Stimulated activated CD8-positive, alpha-beta memory T cell treated with anti-CD3 and anti-CD28 coated beads, Interleukin-12 subunit alpha, Interleukin-12 subunit beta, amount 100 ng/mL, for 1 hour (primary cell): ENCODE results near the gene FSIP2.
"Not testable (repeated sequence)": the region's sequence is repeated elsewhere in the genome, so short reads cannot be mapped to it uniquely, and the experiment has no call there.

Source experiments
- DNase-seq: peaks from one replicate; pipeline ENCODE4 v3.0.0-alpha.2; 2020; ENCODE audit warnings: low read depth

FSIP2 gene

DNA sequence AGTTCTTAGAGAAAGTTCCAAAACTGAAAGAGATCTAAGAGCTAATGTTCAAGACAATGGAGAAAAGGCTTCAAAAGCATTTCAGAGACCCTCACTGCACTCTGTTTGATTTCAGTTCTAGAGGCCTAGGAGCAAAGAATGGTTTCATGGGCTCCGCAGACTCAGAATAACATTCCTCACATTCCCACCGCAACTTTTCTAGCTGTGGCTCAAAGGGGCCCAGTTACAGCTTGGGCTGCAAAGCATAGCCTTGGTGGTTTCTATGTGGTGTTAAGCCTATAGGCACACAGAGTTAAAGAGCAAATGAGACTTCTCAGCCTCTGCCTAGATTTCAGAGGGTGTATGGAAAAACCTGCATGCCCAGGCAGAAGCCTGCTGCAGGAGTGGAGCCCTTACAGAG is 73.0 kb downstream of the FSIP2 start:
- no peak for DNase-seq

DNA sequence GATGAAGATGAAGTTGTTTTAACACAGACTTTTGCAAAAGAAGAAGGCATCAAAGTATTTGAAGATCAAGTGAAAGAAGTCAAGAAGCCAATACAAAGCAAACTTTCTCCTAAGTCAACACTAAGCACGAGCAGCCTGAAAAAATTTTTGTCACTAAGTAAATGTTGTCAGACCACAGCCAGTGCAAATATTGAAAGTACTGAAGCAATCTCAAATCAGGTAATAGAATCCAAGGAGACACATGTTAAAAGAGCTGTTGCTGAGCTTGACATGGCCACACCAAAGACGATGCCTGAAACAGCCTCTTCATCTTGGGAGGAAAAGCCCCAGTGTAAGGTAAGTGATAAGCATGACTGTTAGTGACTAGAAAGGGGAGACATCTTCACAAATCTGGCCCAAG is 75.1 kb downstream of the FSIP2 start:
- no peak for DNase-seq

DNA sequence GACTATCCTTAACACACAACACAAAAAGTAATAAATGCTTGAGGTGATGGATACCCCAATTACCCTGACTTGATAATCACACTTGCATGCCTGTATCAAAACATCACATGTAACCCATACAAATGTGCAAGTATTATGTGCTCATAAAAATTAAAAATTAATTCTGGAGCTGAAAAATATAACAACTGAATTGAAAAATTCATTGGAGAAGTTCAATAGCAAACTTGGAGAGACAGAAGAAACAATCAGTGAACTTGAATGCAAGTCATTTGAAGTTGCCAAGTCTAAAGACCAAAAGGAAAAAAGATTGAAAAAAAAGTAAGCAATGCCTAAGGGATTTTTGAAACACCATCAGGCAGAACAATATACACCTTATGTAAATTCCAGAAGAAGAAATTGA is 79.4 kb downstream of the FSIP2 start:
- DNase-seq, result no peak

DNA sequence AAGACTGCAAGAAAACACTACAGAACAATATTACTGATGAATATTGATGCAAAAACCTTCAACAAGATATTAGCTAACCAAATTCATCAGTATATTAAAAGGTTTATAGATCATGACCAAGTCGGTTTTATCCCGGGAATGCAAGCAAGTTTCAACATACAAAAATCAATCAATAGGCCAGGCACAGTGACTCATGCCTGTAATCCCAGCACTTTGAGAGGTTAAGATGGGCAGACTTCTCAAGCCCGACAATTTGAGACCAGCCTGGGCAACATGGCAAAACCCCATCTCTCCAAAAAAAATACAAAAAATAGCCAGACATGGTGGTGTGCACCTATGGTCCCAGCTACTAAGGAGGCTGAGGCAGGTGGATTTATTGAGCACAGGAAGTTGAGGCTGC is 82.9 kb downstream of the FSIP2 start:
- no peak for DNase-seq

DNA sequence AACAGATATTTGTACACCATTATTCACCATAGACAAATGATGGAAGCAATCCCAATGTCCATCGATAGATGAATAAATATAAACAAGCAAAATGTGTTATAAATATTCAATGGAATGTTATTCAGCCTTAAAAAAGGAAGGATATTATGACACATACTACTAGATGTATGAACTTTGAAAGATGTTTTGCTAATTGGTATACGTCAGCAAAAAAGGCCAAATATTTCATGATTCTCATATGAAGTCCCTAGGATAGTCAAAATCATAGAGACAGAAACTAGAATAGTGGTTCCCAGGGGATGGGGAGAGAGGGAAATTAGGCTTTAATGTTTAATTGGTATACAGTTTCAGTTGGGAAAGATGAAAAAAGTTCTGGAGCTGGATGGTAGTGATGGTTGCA is 85.2 kb downstream of the FSIP2 start:
- no peak for DNase-seq

DNA sequence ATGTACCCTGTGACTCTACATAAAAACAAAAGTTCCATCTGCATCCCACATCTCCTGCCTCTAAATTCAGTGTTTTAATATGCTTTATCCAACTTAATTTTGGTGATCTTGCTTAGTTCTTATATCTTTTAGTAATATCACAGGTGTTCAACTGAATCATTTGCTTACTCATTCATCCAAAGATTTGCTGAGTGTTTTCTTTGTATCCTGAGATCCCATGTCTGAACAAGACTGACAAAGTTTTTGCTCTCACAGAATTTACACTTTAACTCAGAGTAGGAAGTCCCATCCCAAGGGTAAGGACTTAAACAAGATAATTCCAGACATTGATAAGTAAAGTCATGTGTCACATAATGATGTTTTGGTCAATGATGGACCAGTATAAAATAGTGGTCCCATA is 87.0 kb downstream of the FSIP2 start:
- no peak for DNase-seq

DNA sequence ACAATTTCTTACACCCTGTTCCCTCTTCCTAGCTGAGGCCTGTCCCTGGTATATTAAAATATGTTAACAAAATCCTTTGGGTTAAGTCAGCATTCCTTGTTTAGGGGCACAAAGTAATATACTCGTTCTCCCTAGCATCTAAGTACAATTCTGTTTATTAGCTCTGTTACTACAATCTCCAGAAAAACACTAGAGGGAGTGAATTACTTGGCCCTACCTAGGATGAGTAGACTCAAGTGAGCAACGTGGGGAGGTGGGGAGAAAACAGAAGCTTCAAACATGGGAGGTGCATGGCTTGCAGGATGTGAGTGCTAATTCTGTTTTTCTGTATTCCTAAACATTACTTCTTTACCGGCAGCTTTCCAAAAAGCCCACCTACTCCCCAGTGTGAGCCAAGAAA is 89.7 kb downstream of the FSIP2 start:
- DNase-seq, result no peak

DNA sequence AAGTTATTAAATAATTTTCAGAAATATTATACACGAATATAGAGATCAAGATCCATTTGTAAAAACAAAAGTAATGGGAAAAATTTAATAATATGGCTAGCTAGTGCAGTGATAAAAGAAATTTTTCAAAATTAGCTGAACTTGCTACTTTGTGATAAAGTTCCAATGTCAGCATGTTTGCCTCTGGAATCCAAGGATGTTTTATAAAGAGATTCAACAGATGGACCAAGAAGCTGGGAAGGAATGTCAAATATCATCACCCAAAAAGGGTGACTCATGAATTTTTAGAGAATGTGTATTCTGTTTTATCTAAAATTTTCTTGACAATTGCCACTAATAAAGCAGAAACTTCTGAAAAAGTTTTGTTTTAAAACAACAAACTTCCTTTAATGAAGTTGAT is 95.3 kb downstream of the FSIP2 start:
- DNase-seq, result no peak

DNA sequence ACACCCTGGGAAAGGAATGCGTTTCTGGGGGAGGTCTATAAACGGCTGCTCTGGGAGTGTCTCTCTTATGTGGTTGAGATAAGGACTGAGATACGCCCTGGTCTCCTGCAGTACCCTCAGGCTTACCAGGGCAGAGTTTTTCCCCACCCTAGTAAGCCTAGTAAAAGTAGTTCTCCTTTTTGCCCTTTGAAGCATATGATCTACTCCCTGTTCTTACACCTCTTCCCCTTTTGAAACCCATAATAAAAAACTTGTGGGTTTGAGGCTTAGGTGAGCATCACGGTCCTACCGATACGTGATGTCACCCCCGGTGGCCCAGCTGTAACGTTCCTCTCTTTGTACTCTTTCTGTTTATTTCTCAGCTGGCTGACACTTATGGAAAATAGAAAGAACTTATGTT is 97.4 kb downstream of the FSIP2 start:
- no peak for DNase-seq

DNA sequence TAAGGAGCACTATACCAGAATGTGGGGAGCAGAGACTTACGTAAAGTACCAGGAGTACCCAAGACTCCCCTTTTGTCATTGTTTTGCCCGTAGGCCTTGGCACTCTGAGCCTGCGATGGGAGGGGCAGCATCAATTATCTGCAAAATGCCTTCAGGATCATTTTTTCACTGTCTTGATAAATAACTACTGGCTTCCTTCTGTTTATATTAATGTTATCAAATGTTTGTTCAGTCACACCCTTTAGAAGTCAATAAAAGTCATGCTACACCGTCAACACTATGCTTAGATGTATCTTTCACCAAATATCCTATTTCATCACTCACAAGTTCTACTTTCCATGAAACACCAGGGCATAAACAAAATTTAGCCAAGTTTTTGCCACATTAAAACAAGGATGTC is 116.3 kb downstream of the FSIP2 start:
- no peak for DNase-seq

DNA sequence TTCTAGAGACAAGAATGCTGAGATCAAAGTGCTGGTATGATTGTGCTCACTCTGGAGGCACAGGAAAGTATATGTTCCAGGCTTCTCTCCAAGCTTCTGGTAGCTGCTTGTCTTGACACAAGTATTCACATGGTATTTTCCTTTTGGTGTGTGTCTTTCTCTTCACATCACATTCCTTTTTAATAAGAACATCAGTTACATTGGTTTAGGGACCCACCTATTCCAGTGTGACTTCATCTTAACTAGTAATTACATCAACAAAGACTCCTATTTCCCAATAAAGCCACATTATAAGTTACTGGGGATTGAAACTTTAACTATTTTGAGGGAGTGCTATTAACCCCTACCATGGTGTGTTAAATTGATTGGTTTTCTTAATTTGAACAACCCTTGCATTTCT is 119.1 kb downstream of the FSIP2 start:
- DNase-seq, result no peak

DNA sequence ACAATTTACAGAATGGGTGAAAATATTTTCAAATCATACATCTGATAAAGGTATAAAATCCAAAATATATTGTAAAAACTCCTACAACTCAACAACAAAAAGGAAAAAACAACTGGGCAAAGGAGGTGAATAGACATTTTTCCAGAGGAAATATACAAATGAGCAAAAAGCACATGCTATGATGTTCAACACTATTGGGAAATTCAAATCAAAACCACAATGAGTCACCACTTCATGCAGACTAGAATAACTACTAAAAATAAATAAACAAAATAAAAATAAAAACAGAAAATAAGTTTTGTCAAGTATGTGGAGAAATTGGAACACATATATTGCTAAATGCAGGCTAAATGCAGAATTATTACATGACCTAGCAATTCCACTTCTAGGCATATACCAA is 120.9 kb downstream of the FSIP2 start:
- no peak for DNase-seq

DNA sequence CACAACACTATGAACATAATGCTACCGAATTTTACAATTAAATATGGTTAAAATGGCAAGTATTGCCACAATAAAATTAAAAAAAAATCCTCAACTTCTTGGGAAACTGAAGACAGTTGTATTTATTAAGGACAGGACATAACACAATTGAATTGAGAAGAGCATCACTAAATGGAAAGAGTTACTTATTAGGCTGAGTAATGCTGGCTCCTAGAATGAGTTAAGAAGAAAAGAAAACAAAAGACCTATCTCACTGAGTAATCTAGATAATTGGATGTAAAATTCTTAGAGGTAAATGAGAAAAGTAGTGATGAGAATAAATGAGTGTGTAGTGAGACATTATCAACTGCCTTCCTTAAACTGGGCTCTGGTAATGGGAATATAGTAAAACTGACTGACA is 121.7 kb downstream of the FSIP2 start:
- DNase-seq, result no peak

DNA sequence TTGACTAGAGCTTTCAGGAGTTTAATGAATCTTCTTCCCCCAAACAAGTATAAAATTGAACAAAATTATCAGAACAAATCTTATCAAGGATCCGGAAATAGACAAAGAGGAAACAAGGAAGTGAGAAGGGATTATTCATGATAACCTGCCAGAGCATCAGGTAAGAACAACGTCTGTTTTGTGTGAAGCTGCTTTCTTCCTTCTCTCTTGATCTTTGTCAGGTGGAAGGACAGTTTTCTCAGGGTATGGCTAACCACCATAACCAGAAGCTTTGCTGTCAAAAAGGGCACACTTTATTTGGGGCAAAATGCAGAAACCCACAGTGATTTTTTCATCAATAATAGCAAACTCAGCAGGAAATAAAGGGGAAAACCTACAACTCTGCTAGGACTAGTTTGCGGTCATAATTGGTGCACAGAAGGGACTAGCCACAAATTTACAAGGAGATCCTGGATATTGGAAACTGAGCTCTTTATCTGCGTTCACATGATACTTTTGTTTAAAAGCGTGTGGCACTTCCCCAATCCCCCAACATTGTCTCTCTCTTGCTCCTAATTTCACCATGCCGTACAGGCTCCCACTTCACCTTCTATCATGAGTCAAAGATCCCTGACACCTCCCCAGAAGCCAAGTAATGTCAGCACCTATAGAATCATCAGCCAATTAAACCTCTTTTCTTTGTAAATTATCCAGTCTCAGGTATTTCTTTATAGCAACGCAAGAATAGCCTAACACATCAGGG is 124.2 kb downstream of the FSIP2 start:
- DNase-seq, result no peak

DNA sequence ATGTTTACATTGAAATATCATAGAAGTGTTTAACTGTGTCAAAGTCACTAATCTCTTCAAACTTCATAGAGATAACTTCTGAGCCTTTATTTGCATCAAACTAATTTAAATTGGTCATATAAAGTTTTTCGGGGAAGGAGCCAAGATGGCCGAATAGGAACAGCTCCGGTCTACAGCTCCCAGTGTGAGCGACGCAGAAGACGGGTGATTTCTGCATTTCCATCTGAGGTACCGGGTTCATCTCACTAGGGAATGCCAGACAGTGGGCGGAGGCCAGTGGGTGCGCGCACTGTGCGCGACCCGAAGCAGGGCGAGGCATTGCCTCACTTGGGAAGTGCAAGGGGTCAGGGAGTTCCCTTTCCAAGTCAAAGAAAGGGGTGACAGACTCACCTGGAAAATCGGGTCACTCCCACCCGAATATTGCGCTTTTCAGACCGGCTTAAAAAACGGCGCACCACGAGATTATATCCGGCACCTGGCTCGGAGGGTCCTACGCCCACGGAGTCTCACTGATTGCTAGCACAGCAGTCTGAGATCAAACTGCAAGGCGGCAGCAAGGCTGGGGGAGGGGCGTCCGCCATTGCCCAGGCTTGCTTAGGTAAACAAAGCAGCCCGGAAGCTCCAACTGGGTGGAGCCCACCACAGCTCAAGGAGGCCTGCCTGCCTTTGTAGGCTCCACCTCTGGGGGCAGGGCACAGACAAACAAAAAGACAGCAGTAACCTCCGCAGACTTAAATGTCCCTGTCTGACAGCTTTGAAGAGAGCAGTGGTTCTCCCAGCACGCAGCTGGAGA is 126.1 kb downstream of the FSIP2 start:
- DNase-seq, result not testable (repeated sequence)

DNA sequence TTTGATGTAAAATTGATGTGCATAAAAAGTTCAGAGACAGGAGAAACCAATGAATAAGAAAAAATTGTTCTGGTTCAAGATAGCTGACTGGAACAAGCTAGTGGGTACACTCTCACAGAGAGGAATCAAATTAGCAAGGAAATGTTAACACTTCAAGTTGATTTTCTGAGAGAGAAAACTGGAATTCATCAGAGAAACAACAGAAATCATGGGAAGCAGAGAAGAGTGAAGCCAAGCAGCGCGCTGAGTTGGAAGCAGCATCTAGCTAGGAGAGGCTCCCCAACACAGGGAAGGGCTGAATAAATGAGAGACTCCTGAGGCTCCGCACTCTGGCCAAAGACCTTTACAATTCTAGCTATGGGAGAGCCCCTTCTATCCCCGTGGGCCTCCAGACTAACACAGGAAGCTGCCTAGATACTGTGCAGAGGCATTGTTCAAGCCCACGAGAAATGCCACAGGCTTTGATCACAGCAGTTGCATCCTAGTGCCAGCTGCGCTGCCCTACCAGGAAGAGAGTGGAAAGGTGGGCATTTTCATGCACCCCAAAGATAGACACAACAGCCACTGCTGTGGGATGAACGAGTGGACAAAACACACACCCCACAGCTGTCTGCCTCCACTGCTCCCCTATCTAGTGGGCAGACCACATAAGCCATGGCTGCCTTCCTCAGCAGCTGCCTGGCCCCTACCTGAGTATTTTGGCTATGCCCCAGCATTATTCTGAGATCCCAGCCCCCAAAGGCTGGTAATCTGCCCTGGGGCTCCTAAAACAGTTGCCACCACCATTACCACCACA is 136.7 kb downstream of the FSIP2 start:
- DNase-seq, result no peak

DNA sequence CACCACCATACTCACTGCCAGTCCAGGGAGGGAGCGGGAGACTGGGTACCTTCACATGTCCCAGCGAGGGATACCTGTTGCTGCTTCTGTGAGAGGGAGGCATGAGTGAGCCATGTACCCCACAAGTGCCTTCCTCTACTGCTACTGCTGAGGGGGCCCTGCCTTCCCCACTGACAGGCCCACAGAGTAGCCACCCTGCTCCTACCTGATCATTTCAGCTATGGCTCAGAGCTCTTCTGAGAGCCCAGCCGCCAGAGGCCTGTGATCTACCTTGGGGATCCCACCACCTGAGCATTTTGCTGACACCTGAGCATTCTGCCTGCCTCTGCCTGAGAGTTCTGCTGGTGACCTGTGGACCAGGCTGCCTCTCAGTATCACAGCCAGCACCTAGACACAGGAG is 137.6 kb downstream of the FSIP2 start:
- DNase-seq, result no peak

DNA sequence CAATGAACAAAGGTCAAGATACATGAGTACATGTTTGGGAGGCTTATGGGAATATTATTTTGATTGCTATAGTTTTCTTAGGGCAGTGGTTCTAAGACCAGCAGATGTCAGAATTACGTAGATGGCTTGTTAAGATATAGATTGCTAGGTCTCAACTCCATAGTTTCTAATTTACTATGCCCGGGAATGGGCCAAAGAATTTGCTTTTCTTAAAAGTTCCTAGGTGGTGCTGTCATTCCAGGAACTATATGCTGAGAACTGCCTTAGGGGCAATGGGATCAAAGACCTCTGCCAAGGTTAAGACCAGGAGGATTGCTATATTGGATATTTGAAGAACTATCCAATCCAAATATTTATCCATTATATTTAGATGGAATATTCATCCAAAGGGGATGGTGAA is 141.8 kb downstream of the FSIP2 start:
- DNase-seq, result no peak
